A549 (cell line): ENCODE measurements around the gene SDHB. TPM values are rescaled to one million over a fixed set of nuclear protein-coding genes. Genes with fewer than 3 reads are reported as not detected.

Experiments used
- ATAC-seq, 2 experiments: fragments of 200-7000 bp in 1 of 2; fragments of >200 bp in 1 of 2; cut with Nextera tagmentation in 1 of 2; cut with Tn5 transposase in 1 of 2; 3 replicates each; pipeline versions ENCODE4 v1.8.0 to v1.9.1; 2018 to 2020; ENCODE audit warnings: mild to moderate bottlenecking in 1 of 2, moderate library complexity in 1 of 2
- CTCF ChIA-PET: fragments of 300-600 bp; sonication (Branson Sonifier 250); formaldehyde crosslinking; extraction: SDS; loops from one replicate; lab custom pipeline; 2021; ENCODE audit warnings: antibody characterized with exemption, inconsistent platforms; lab: Yijun Ruan, JAX
- POLR2A ChIA-PET: fragments of 350-600 bp; formaldehyde crosslinking; extraction: SDS; loops from one replicate; lab custom pipeline; 2021; ENCODE audit warnings: antibody characterized with exemption, inconsistent platforms; lab: Yijun Ruan, JAX
- DNase-seq, 2 experiments: peaks; one replicate each; pipeline versions ENCODE4 v3.0.0 to v3.0.0-alpha.2; 2011 to 2016; ENCODE audit warnings: low read depth in 1 of 2, low spot score in 1 of 2
- FAIRE-seq: peaks from 2 replicates; lab custom pipeline; 2011; peaks lifted over from hg19 to GRCh38; lab: Jason Lieb, UNC
- H3K27ac ChIP-seq, 2 experiments: fragments of >200 bp; sonication (Bioruptor Twin); formaldehyde crosslinking; 3 replicates each; pipeline ENCODE4 v1.5.1; 2016 to 2017
- H3K4me1 ChIP-seq: fragments of >200 bp; sonication (Bioruptor Twin); formaldehyde crosslinking; 3 replicates; pipeline ENCODE4 v1.6.1; 2016
- H3K4me2 ChIP-seq: fragments of >200 bp; sonication (Bioruptor Twin); formaldehyde crosslinking; 3 replicates; pipeline ENCODE4 v1.6.1; 2016
- H3K4me3 ChIP-seq: fragments of >200 bp; sonication (Bioruptor Twin); formaldehyde crosslinking; 3 replicates; pipeline ENCODE4 v1.5.1; 2016
- H3K9me3 ChIP-seq: fragments of >200 bp; sonication (Bioruptor Twin); formaldehyde crosslinking; 3 replicates; pipeline ENCODE4 v1.6.1; 2016
- BCL3 ChIP-seq: fragments of >200 bp; sonication (Bioruptor Twin); formaldehyde crosslinking; IDR thresholded peaks from 3 replicates; pipeline ENCODE4 v1.6.1; 2016
- CBX8 ChIP-seq: fragments of 200-600 bp; sonication (generic); IDR thresholded peaks from 2 replicates; pipeline ENCODE4 v1.6.1; 2016
- CHD2 ChIP-seq: fragments of 150-350 bp; IDR thresholded peaks from 2 replicates; pipeline ENCODE4 v1.6.1; 2014; ENCODE audit warnings: low read length; ENCODE audit not compliant: partially characterized antibody
- CTCF ChIP-seq: fragments of >200 bp; sonication (Bioruptor Twin); formaldehyde crosslinking; IDR thresholded peaks from 3 replicates; pipeline ENCODE4 v1.5.1; 2016
- E2F6 ChIP-seq: IDR thresholded peaks from 2 replicates; pipeline ENCODE4 v1.6.1; 2012; ENCODE audit warnings: low read depth, borderline replicate concordance
- EHF ChIP-seq: fragments of 250-450 bp; sonication (Bioruptor Pico); IDR thresholded peaks from 2 replicates; pipeline ENCODE4 v1.5.0; 2020; ENCODE audit warnings: mild to moderate bottlenecking
- ELK1 ChIP-seq: fragments of 150-350 bp; IDR thresholded peaks from 2 replicates; pipeline ENCODE4 v1.6.1; 2014; ENCODE audit warnings: low read depth, mild to moderate bottlenecking, low read length
- EP300 ChIP-seq, 2 experiments: fragments of >200 bp; sonication (Bioruptor Twin); formaldehyde crosslinking; IDR thresholded peaks; 2 replicates in 1 of 2; 3 replicates in 1 of 2; pipeline ENCODE4 v1.6.1; 2016 to 2017
- HES2 ChIP-seq: fragments of >200 bp; sonication (Bioruptor Twin); formaldehyde crosslinking; IDR thresholded peaks from 2 replicates; pipeline ENCODE4 v1.6.1; 2016
- HEYL ChIP-seq: fragments of 250-450 bp; sonication (Bioruptor Pico); IDR thresholded peaks from 2 replicates; pipeline ENCODE4 v1.8.0; 2021; ENCODE audit warnings: mild to moderate bottlenecking, moderate library complexity
- HMGXB4 ChIP-seq: fragments of 250-450 bp; sonication (Bioruptor Pico); IDR thresholded peaks from 2 replicates; pipeline ENCODE4 v1.5.0; 2021; ENCODE audit warnings: mild to moderate bottlenecking, moderate library complexity, borderline replicate concordance
- HOXB13 ChIP-seq: fragments of 250-450 bp; sonication (Bioruptor Pico); IDR thresholded peaks from 2 replicates; pipeline ENCODE4 v1.5.0; 2020; ENCODE audit warnings: low read depth, mild to moderate bottlenecking, moderate library complexity
- HOXB5 ChIP-seq: fragments of 250-450 bp; sonication (Bioruptor Pico); IDR thresholded peaks from 2 replicates; pipeline ENCODE4 v1.5.0; 2020; ENCODE audit warnings: mild to moderate bottlenecking, moderate library complexity
- JUN ChIP-seq, 2 experiments: fragments of >200 bp; sonication (Bioruptor Twin); formaldehyde crosslinking; IDR thresholded peaks; 2 replicates in 1 of 2; 3 replicates in 1 of 2; pipeline ENCODE4 v1.6.1; 2016 to 2017
- JUNB ChIP-seq: fragments of >200 bp; sonication (Bioruptor Twin); formaldehyde crosslinking; IDR thresholded peaks from 2 replicates; pipeline ENCODE4 v1.6.1; 2016
- KDM1A ChIP-seq: fragments of 200-600 bp; sonication (generic); IDR thresholded peaks from 2 replicates; pipeline ENCODE4 v1.6.1; 2016; ENCODE audit warnings: low read depth, mild to moderate bottlenecking
- KDM5A ChIP-seq: fragments of 200-600 bp; sonication (generic); IDR thresholded peaks from 2 replicates; pipeline ENCODE4 v1.6.1; 2016; ENCODE audit warnings: antibody characterized with exemption, mild to moderate bottlenecking
- NR3C1 ChIP-seq: fragments of >200 bp; sonication (Bioruptor Twin); formaldehyde crosslinking; IDR thresholded peaks from 3 replicates; pipeline ENCODE4 v1.6.1; 2017
- POLR2A ChIP-seq: IDR thresholded peaks from 2 replicates; pipeline ENCODE4 v1.6.1; 2012; ENCODE audit warnings: mild to moderate bottlenecking, low read length
- RCOR1 ChIP-seq: fragments of 150-350 bp; IDR thresholded peaks from 2 replicates; pipeline ENCODE4 v1.6.1; 2014; ENCODE audit warnings: antibody characterized with exemption, low read length, low read depth
- RNF2 ChIP-seq: fragments of 200-600 bp; sonication (generic); IDR thresholded peaks from 2 replicates; pipeline ENCODE4 v1.6.1; 2016; ENCODE audit warnings: low read depth, mild to moderate bottlenecking, antibody characterized with exemption, moderate library complexity, borderline replicate concordance
- SREBF2 ChIP-seq: fragments of 450-650 bp; IDR thresholded peaks from 2 replicates; pipeline ENCODE4 v1.6.1; 2014; ENCODE audit warnings: mild to moderate bottlenecking, moderate library complexity
- TP53 ChIP-seq: fragments of 250-450 bp; sonication (Bioruptor Pico); IDR thresholded peaks from 2 replicates; pipeline ENCODE4 v1.5.0; 2021; ENCODE audit warnings: mild to moderate bottlenecking, moderate library complexity
- ZC3H11A ChIP-seq: fragments of 450-650 bp; IDR thresholded peaks from 2 replicates; pipeline ENCODE4 v1.6.1; 2014; ENCODE audit warnings: antibody characterized with exemption, mild to moderate bottlenecking
- WGBS: methylation state at CpG from one replicate; pipeline ENCODE4 v1.1.6; 2017; ENCODE audit errors: missing lambda C conversion rate; 5-methylcytosine and 5-hydroxymethylcytosine counted together
- polyA plus RNA-seq, 4 experiments: library from polyadenylated mRNA; depleted of rRNA in 3 of 4; stranded (reverse); fragments of >200 nt; fragmentation: RNase III in 1 of 4; extraction: RNeasy Plus Mini Kit Qiagen cat#74134 plus additional on column Dnase treatment in 1 of 4; gene quantifications; 2 replicates in 3 of 4; 3 replicates in 1 of 4; pipeline ENCODE4 v1.2.3, GENCODE V29; 2011 to 2017

Gene SDHB
- polyA plus RNA-seq, 2 of the 4 experiments (the other 2 are of a cell fraction): 114 to 262 TPM

GRCh38 chr1:17097787-17098186, 44.0 kb upstream of the SDHB start:
- 60% methylated on average over 9 of the region's 14 CpGs for WGBS
- no peak overlapping the region for H3K27ac ChIP-seq
- H3K4me2 ChIP-seq: no peak overlapping the region
- TF ChIP-seq HES2 (no peak), JUNB (no peak), RNF2 (no peak), HOXB5 (CRISPR knock-in tag) (no peak), CHD2 (no peak), EHF (no peak), HMGXB4 (no peak), KDM1A (no peak), CBX8 (no peak), CTCF (no peak), RCOR1 (no peak), EP300 (IDR thresholded peaks at IDR 0.05) (no peak), E2F6 (no peak), ELK1 (no peak)
- CTCF ChIA-PET: interaction anchor here (1.3 kb wide), 1 partner anchor 28 kb away, joined by 5 read pairs; no protein-coding TSS in a partner anchor
- POLR2A ChIA-PET: no interaction called here
- H3K4me3 ChIP-seq: no peak overlapping the region
- ATAC-seq: no peak
- no peak for FAIRE-seq
- no peaks in the 10 kb centered on the region for H3K4me1 ChIP-seq
- H3K9me3 ChIP-seq: no peaks in the 10 kb centered on the region
- no peak for DNase-seq

GRCh38 chr1:17097147-17097546, 43.3 kb upstream of the SDHB start:
- H3K4me2 ChIP-seq: no peak overlapping the region
- FAIRE-seq: no peak
- 87% methylated on average over 8 of the region's 8 CpGs for WGBS
- H3K4me1 ChIP-seq: no peaks in the 10 kb centered on the region
- ChIA-PET POLR2A (no interaction called here), CTCF (interaction anchor here (1.3 kb wide), 1 partner anchor 28 kb away, joined by 5 read pairs; no protein-coding TSS in a partner anchor)
- TF ChIP-seq ZC3H11A (no peak), NR3C1 (no peak), POLR2A (no peak), HEYL (CRISPR knock-in tag) (no peak), JUN (IDR thresholded peaks at IDR 0.05) (no peak), TP53 (CRISPR knock-in tag) (no peak), BCL3 (no peak), RNF2 (no peak), KDM5A (no peak), HOXB13 (no peak), SREBF2 (no peak), CTCF (no peak)
- no peak for DNase-seq
- no peak overlapping the region for H3K27ac ChIP-seq
- H3K4me3 ChIP-seq: no peak overlapping the region
- no peak for ATAC-seq
- no peaks in the 10 kb centered on the region for H3K9me3 ChIP-seq
